ENCODE measurements around the gene AP1G1.

The AP1G1 gene

DNA sequence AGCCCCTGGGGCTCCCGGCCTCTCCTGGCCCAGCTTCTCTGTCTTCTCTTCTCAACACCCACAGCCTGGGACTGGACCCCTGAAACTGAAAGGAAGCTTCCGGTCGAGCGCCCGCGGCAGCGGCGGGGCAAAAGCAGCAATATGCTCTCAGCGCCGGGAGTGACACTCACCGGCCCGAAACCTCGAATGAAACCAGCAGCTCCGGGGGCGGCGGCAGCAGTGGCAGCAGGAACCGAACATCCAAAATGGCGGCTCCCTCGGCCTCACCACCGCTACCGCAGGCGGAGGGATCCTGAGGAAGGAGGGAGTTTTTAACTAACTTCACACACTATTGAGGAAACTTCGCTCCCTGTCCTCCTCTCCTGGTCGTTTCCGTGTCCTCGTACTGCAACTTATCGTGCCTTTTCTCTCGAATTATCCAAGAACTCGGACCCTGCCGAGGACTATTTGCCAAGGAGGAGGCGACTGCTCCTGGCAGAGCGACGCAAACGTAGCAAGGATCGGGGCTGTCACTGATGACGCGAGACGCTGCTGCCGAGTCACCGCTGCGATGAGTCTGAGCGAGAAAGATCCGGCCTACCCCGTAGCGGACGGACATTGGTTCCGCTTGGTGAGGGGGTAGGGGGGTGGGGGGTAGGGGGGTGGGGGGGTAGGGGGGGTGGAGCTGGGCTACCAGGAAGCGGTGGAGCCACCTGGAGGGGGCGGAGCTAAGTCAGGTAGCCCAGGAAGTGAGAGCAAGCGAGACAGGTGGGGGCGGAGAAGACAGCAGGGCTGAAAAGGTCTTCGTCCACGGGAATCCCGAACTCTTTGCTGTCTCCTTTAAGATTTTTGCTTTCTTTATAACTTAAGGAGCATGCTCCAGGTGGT lies at the start of gene AP1G1:
Gene AP1G1 (minus strand): TSS at position 242 of the 867 bp plus-strand sequence. CDS start 19,355 bp downstream, outside the sequence.
- Histone ChIP-seq H3K36me3 (ENCODE audit: insufficient read depth, low read depth, low read length) (no peaks in the 10 kb centered on the region), H3K9me3 (ENCODE audit: insufficient read depth, low read depth, low read length) (no peaks in the 10 kb centered on the region), H3K4me3 (ENCODE audit: low read length) (peak within 1 kb of the TSS; percentile 99), H3K27me3 (ENCODE audit: insufficient read depth, low read length) (no peaks in the 10 kb centered on the region), H3K9ac (ENCODE audit: low read depth, low read length) (peak within 1 kb of the TSS; percentile 100), H3K4me1 (ENCODE audit: insufficient read depth, low read length) (no peaks in the 10 kb centered on the region; the same call in 1 of the 2 replicates), H3K27ac (ENCODE audit: low read length) (peak within 1 kb of the TSS; percentile 100)

DNA sequence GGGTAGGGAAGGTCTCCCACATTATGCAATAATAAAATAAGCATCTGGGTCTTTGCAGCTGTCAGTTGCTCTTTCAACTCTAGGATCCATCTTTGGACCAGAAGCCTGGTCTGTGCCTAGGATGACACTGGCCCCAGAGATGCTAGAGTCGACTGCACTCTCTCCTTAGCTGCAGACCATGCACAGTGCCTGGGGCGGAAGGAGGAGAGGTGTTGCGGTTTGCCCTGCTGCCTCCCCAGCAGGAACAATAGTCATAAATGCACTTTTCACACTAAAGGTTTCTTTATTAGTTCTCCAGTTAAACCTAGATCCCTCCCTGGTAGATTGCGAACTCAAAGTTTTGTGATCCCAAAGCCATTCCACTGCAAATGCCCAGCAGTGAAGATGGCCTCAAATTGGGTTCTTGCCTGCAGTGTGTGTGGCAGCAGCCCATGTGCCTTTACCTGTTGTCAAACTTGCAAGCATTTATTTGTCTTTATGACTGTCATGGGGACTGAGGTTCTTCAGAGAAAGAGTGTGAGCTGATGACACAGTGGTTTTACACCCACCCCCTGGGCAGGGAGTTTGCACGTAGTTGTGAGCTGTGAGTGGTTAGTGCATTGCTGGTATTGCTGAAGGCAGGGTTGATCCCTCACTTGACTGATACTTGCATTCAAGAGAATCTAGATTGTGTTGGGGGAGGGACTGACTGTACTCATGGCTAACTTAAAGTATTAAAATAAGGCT lies 47.5 kb upstream of the AP1G1 start:
- Histone ChIP-seq H3K27me3 (ENCODE audit: insufficient read depth, low read length) (no peaks in the 10 kb centered on the region), H3K27ac (ENCODE audit: low read length) (no peak overlapping the region), H3K9ac (ENCODE audit: low read depth, low read length) (no peak overlapping the region), H3K9me3 (ENCODE audit: insufficient read depth, low read depth, low read length) (no peaks in the 10 kb centered on the region), H3K36me3 (ENCODE audit: insufficient read depth, low read depth, low read length) (peaks cover 47% of the 10 kb centered on the region), H3K4me1 (ENCODE audit: insufficient read depth, low read length) (no peaks in the 10 kb centered on the region), H3K4me3 (ENCODE audit: low read length) (no peak overlapping the region)

DNA sequence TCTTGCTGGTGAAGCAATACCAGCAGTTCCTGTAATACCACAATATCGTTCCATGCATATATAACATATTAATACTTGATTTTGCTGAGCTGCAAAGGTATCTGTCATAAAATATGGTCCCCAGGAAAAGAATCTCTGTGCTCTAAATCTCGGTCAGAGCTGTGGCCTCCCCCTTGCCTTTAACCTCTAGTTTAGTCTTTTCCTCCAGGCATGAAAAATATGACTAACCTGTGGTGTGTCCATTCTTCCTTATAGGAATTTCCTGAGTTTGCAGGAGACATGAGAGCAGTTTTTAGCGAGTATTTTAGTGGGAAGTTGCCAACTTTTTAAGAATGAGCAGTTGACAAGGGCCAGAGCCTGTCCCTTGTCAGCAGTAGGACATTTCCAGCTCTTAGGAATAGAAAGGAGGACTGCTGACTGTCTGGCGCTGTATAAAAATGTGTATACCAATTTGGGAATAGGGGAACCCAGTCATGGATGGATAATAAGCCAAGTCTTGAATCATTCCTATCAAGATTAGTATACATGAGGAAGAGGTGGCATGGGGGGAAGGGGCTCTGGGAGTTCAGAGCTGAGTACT lies 45.8 kb upstream of the AP1G1 start:
- H3K4me1 ChIP-seq (ENCODE audit: insufficient read depth, low read length) = no peaks in the 10 kb centered on the region
- H3K9me3 ChIP-seq (ENCODE audit: insufficient read depth, low read depth, low read length) = no peaks in the 10 kb centered on the region
- H3K27ac ChIP-seq (ENCODE audit: low read length) = no peak overlapping the region
- no peak overlapping the region for H3K4me3 ChIP-seq (ENCODE audit: low read length)
- H3K27me3 ChIP-seq (ENCODE audit: insufficient read depth, low read length) = no peaks in the 10 kb centered on the region
- H3K36me3 ChIP-seq (ENCODE audit: insufficient read depth, low read depth, low read length) = peaks cover 51% of the 10 kb centered on the region
- no peak overlapping the region for H3K9ac ChIP-seq (ENCODE audit: low read depth, low read length)

GRCh38 chr16:71853413-71853812 lies 44.8 kb upstream of the AP1G1 start:
- Histone ChIP-seq H3K27me3 (ENCODE audit: insufficient read depth, low read length) (no peaks in the 10 kb centered on the region), H3K4me3 (ENCODE audit: low read length) (no peak overlapping the region), H3K9me3 (ENCODE audit: insufficient read depth, low read depth, low read length) (no peaks in the 10 kb centered on the region), H3K36me3 (ENCODE audit: insufficient read depth, low read depth, low read length) (peaks cover 52% of the 10 kb centered on the region), H3K4me1 (ENCODE audit: insufficient read depth, low read length) (no peaks in the 10 kb centered on the region), H3K27ac (ENCODE audit: low read length) (no peak overlapping the region), H3K9ac (ENCODE audit: low read depth, low read length) (no peak overlapping the region)

DNA sequence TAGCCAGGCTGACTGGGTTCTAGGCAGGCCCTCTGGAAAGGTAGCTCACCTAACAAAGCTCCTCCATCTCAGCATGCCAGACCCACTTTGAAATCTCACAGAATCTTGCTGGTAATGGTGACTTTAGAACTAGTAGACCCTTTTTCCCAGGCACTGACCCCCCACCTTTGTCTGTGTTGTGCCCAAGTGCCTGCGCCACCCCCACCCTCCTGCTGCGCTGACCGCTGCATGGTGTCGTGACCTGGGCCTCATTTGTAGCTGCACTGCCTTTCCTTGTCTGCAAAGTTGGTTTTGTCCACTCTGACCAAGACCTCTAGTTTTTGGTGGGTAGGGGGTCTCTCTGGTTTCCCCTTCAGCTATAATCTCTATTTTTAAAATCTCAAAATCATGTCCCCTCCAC lies 43.9 kb upstream of the AP1G1 start:
- Histone ChIP-seq H3K4me1 (ENCODE audit: insufficient read depth, low read length) (no peaks in the 10 kb centered on the region), H3K9ac (ENCODE audit: low read depth, low read length) (no peak overlapping the region), H3K36me3 (ENCODE audit: insufficient read depth, low read depth, low read length) (peaks cover 53% of the 10 kb centered on the region), H3K9me3 (ENCODE audit: insufficient read depth, low read depth, low read length) (no peaks in the 10 kb centered on the region), H3K27ac (ENCODE audit: low read length) (no peak overlapping the region), H3K27me3 (ENCODE audit: insufficient read depth, low read length) (no peaks in the 10 kb centered on the region), H3K4me3 (ENCODE audit: low read length) (no peak overlapping the region)

DNA sequence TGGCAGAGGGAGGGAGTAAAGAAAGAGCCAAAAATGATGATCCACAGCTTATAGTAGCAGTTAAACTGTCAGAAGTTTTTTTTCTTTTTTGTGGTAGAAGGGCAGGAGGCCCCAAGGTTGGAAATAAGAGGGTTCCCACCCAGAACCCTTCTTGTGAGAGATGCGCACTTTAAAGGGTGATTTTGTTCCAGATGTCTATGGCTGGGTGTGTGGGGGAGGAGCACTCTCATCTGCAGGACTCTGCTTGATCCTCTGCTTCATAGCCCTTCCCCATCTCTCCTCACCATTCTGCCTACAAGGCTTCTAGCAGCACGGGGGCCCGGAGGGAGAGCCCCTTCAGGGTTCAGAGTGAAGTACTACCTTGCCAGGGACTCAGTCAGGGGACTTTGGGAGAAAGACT lies 43.5 kb upstream of the AP1G1 start:
- H3K36me3 ChIP-seq (ENCODE audit: insufficient read depth, low read depth, low read length) = peaks cover 53% of the 10 kb centered on the region
- H3K27me3 ChIP-seq (ENCODE audit: insufficient read depth, low read length) = no peaks in the 10 kb centered on the region
- H3K27ac ChIP-seq (ENCODE audit: low read length) = no peak overlapping the region
- H3K9ac ChIP-seq (ENCODE audit: low read depth, low read length) = no peak overlapping the region
- H3K9me3 ChIP-seq (ENCODE audit: insufficient read depth, low read depth, low read length) = no peaks in the 10 kb centered on the region
- H3K4me1 ChIP-seq (ENCODE audit: insufficient read depth, low read length) = peaks cover 1% of the 10 kb centered on the region; the same call in 1 of the 2 replicates
- no peak overlapping the region for H3K4me3 ChIP-seq (ENCODE audit: low read length)

DNA sequence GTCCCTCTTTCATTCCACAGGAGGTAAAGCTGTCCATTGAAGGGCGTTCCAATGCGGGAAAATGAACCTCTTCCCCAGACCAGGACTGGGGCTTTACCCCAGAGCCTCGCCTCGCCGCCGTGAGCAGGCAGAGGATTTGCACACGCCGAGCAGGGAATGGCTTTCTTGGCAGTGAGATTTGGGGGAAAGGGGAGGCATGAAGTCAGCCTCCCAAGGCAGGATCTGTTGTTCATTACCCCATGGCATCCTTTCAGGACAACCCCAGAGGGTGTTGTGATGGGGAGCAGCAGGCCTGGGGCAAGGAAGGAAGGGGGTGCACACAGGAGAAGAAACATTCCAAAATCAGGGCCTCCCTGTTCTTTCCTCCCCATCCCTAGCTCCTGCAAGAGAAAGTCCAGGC lies 43.1 kb upstream of the AP1G1 start:
- Histone ChIP-seq H3K36me3 (ENCODE audit: insufficient read depth, low read depth, low read length) (peaks cover 53% of the 10 kb centered on the region), H3K27me3 (ENCODE audit: insufficient read depth, low read length) (no peaks in the 10 kb centered on the region), H3K9ac (ENCODE audit: low read depth, low read length) (no peak overlapping the region), H3K4me3 (ENCODE audit: low read length) (no peak overlapping the region), H3K4me1 (ENCODE audit: insufficient read depth, low read length) (peaks cover 3% of the 10 kb centered on the region; the same call in 1 of the 2 replicates), H3K27ac (ENCODE audit: low read length) (no peak overlapping the region), H3K9me3 (ENCODE audit: insufficient read depth, low read depth, low read length) (no peaks in the 10 kb centered on the region)

GRCh38 chr16:71848622-71849021 lies 40.0 kb upstream of the AP1G1 start:
- Histone ChIP-seq H3K9me3 (ENCODE audit: insufficient read depth, low read depth, low read length) (no peaks in the 10 kb centered on the region), H3K27ac (ENCODE audit: low read length) (no peak overlapping the region), H3K4me1 (ENCODE audit: insufficient read depth, low read length) (peaks cover 3% of the 10 kb centered on the region; the same call in 1 of the 2 replicates), H3K27me3 (ENCODE audit: insufficient read depth, low read length) (no peaks in the 10 kb centered on the region), H3K4me3 (ENCODE audit: low read length) (no peak overlapping the region), H3K36me3 (ENCODE audit: insufficient read depth, low read depth, low read length) (peaks cover 53% of the 10 kb centered on the region), H3K9ac (ENCODE audit: low read depth, low read length) (no peak overlapping the region)

DNA sequence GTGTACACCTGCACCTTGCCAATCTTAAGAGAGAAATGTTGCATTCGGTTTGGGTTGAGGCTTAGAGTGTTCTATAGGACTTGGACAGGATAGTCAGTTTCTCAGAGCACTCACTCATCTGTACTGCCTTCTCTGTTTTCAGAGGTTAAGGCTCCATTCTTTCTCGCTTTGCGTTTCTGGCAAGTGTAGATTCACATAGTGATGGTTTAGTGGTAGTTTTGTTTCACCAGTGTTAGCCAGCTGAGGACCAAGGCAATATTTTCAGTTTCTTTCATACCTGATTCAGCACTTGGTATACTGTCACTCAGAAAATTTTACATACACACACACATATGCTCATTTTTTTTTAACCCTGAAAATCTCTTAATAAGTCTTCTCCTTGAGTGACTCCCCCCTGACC lies 38.5 kb upstream of the AP1G1 start:
- Histone ChIP-seq H3K9me3 (ENCODE audit: insufficient read depth, low read depth, low read length) (no peaks in the 10 kb centered on the region), H3K27me3 (ENCODE audit: insufficient read depth, low read length) (no peaks in the 10 kb centered on the region), H3K36me3 (ENCODE audit: insufficient read depth, low read depth, low read length) (peaks cover 40% of the 10 kb centered on the region), H3K9ac (ENCODE audit: low read depth, low read length) (peak overlapping the region; percentile 90; the same call in 1 of the 2 replicates), H3K4me1 (ENCODE audit: insufficient read depth, low read length) (peaks cover 3% of the 10 kb centered on the region; the same call in 1 of the 2 replicates), H3K27ac (ENCODE audit: low read length) (no peak overlapping the region), H3K4me3 (ENCODE audit: low read length) (peak overlapping the region; percentile 98)

DNA sequence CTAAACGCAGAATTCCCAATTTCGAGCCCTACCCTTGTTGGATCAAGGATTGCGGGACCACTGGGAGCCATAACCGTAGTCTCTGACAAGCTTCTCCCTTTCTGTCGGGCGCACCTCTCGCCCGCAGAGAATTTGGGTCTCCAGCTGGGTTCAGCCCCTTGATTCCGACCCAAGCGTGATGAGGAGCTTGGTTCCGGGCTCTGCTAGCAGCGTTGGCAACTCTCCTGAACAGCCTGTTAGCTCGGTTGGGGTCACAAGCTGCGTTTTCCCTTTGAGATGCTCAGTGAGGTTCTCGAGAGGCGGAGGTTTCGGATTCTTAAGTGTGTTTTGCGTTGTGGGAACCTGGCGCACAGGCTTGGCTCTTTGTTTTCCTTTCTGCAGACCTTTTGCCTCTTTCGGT lies 37.8 kb upstream of the AP1G1 start:
- H3K9ac ChIP-seq (ENCODE audit: low read depth, low read length) = peak overlapping the region; percentile 90
- H3K27ac ChIP-seq (ENCODE audit: low read length) = no peak overlapping the region
- peak overlapping the region; percentile 98 for H3K4me3 ChIP-seq (ENCODE audit: low read length)
- peaks cover 35% of the 10 kb centered on the region for H3K36me3 ChIP-seq (ENCODE audit: insufficient read depth, low read depth, low read length)
- peaks cover 3% of the 10 kb centered on the region; the same call in 1 of the 2 replicates for H3K4me1 ChIP-seq (ENCODE audit: insufficient read depth, low read length)
- H3K27me3 ChIP-seq (ENCODE audit: insufficient read depth, low read length) = no peaks in the 10 kb centered on the region
- no peaks in the 10 kb centered on the region for H3K9me3 ChIP-seq (ENCODE audit: insufficient read depth, low read depth, low read length)

GRCh38 chr16:71845639-71846430 lies 37.2 kb upstream of the AP1G1 start, which contains the start of gene ATXN1L:
Gene ATXN1L, plus strand, starts transcription at chr16:71845976. Its CDS starts 3,765 bp downstream, at chr16:71849741.
- H3K4me1 ChIP-seq (ENCODE audit: insufficient read depth, low read length) = peaks cover 3% of the 10 kb centered on the region; the same call in 1 of the 2 replicates
- H3K4me3 ChIP-seq (ENCODE audit: low read length) = peak within 1 kb of the TSS; percentile 98
- H3K36me3 ChIP-seq (ENCODE audit: insufficient read depth, low read depth, low read length) = peaks cover 29% of the 10 kb centered on the region
- H3K9me3 ChIP-seq (ENCODE audit: insufficient read depth, low read depth, low read length) = no peaks in the 10 kb centered on the region
- H3K9ac ChIP-seq (ENCODE audit: low read depth, low read length) = peak within 1 kb of the TSS; percentile 94
- H3K27ac ChIP-seq (ENCODE audit: low read length) = peak within 1 kb of the TSS; percentile 99
- H3K27me3 ChIP-seq (ENCODE audit: insufficient read depth, low read length) = no peaks in the 10 kb centered on the region

Data from iPS-20b (cell line).